Smooth muscle cell (in vitro differentiated cells): Measurements from ENCODE around the gene CSNK1G1. TPM values are rescaled to one million over a fixed set of nuclear protein-coding genes. Genes with fewer than 3 reads are reported as not detected.

Source experiments
- DNase-seq: peaks from one replicate; lab custom pipeline; 2025; ENCODE audit not compliant: unreplicated experiment; lab: John Stamatoyannopoulos, UW
- H2AFZ ChIP-seq: fragments of 200-600 bp; sonication (generic); 2 replicates; pipeline ENCODE4 v1.6.0; 2016; ENCODE audit warnings: antibody characterized with exemption, low read depth, mild to moderate bottlenecking
- H3F3A ChIP-seq: fragments of 200-600 bp; sonication (generic); 2 replicates; pipeline ENCODE4 v1.6.0; 2017; ENCODE audit warnings: antibody characterized with exemption, low read depth
- H3K27ac ChIP-seq: fragments of 200-600 bp; sonication (generic); 2 replicates; pipeline ENCODE4 v1.5.1; 2016; ENCODE audit warnings: low read depth, mild to moderate bottlenecking
- H3K27me3 ChIP-seq: fragments of 200-600 bp; sonication (generic); 2 replicates; pipeline ENCODE4 v1.6.1; 2016; ENCODE audit warnings: low read depth, mild to moderate bottlenecking
- H3K36me3 ChIP-seq: fragments of 200-600 bp; sonication (generic); 2 replicates; pipeline ENCODE4 v1.5.1; 2016; ENCODE audit warnings: low read depth
- H3K4me1 ChIP-seq: fragments of 200-600 bp; sonication (generic); 2 replicates; pipeline ENCODE4 v1.5.1; 2016; ENCODE audit warnings: low read depth
- H3K4me2 ChIP-seq: fragments of 200-600 bp; sonication (generic); 2 replicates; pipeline ENCODE4 v1.6.0; 2016; ENCODE audit warnings: mild to moderate bottlenecking
- H3K4me3 ChIP-seq: fragments of 200-600 bp; sonication (generic); 2 replicates; pipeline ENCODE4 v1.5.1; 2016; ENCODE audit warnings: mild to moderate bottlenecking
- H3K79me2 ChIP-seq: fragments of 200-600 bp; sonication (generic); 2 replicates; pipeline ENCODE4 v1.6.0; 2016; ENCODE audit warnings: low read depth, mild to moderate bottlenecking
- H3K9ac ChIP-seq: fragments of 200-600 bp; sonication (generic); 2 replicates; pipeline ENCODE4 v1.6.0; 2016; ENCODE audit warnings: low read depth
- H3K9me3 ChIP-seq: fragments of 200-600 bp; sonication (generic); replicated peaks from 2 replicates; pipeline ENCODE4 v1.5.1; 2016; ENCODE audit warnings: low read depth
- H4K20me1 ChIP-seq: fragments of 200-600 bp; sonication (generic); 2 replicates; pipeline ENCODE4 v1.6.0; 2016; ENCODE audit warnings: low read depth
- CTCF ChIP-seq: fragments of 200-600 bp; sonication (generic); IDR thresholded peaks from 2 replicates; pipeline ENCODE4 v1.5.1; 2017; ENCODE audit warnings: borderline replicate concordance, mild to moderate bottlenecking, antibody characterized with exemption; ENCODE audit not compliant: insufficient read depth, poor library complexity, severe bottlenecking
- WGBS: methylation state at CpG from one replicate; pipeline ENCODE4 v1.1.7; 2016; ENCODE audit warnings: low lambda C conversion rate; 5-methylcytosine and 5-hydroxymethylcytosine counted together
- polyA plus RNA-seq: library from polyadenylated mRNA; unstranded; fragments of >200 nt; fragmentation: Nextera tagmentation; extraction: Ambion mirVana; gene quantifications from 2 replicates; pipeline ENCODE4 v1.2.1, GENCODE V29; 2016
- total RNA-seq: library from RNA; depleted of rRNA; stranded (reverse); fragments of >200 nt; gene quantifications from 2 replicates; pipeline ENCODE4 v1.2.3, GENCODE V29; 2014

Gene CSNK1G1
- total and polyA plus RNA-seq, 2 experiments from 2014 or later, result 12.8 to 23.2 TPM

- WGBS, result 95% methylated on average over 5 of the region's 5 CpGs
- H3K36me3 ChIP-seq, result no peaks in the 10 kb centered on the region
Measured at GRCh38 chr15:64166102-64166890, 189.7 kb downstream of the CSNK1G1 start.

GRCh38 chr15:64164436-64164835 lies 191.5 kb downstream of the CSNK1G1 start:
- Histone ChIP-seq H3K4me2 (no peak overlapping the region), H3K79me2 (peaks cover 32% of the 10 kb centered on the region), H3K27ac (no peak overlapping the region), H4K20me1 (peaks cover 25% of the 10 kb centered on the region), H3K27me3 (no peaks in the 10 kb centered on the region), H3K9me3 (no peaks in the 10 kb centered on the region), H3K9ac (no peak overlapping the region), H3K36me3 (no peaks in the 10 kb centered on the region), H3F3A (peaks cover 20% of the 10 kb centered on the region), H2AFZ (no peak overlapping the region), H3K4me3 (no peak overlapping the region), H3K4me1 (peaks cover 9% of the 10 kb centered on the region)
- DNase-seq, result no peak
- TF ChIP-seq CTCF, result no peak
- WGBS, result 97% methylated on average over 4 of the region's 4 CpGs

More at GRCh38 chr15:64166102-64166890, 189.7 kb downstream of the CSNK1G1 start:
- H4K20me1 ChIP-seq, result peaks cover 7% of the 10 kb centered on the region
- no peak for DNase-seq
- peaks cover 2% of the 10 kb centered on the region for H3F3A ChIP-seq
- H3K4me2 ChIP-seq, result no peak overlapping the region
- H3K79me2 ChIP-seq, result peaks cover 14% of the 10 kb centered on the region
- no peaks in the 10 kb centered on the region for H3K27me3 ChIP-seq
- no peak overlapping the region for H3K9ac ChIP-seq
- H3K4me1 ChIP-seq, result peaks cover 6% of the 10 kb centered on the region
- no peak overlapping the region for H3K27ac ChIP-seq
- no peaks in the 10 kb centered on the region for H3K9me3 ChIP-seq
- no peak overlapping the region for H3K4me3 ChIP-seq
- no peak overlapping the region for H2AFZ ChIP-seq
- no peak for TF ChIP-seq CTCF

- peaks cover 26% of the 10 kb centered on the region for H3F3A ChIP-seq
- H3K27me3 ChIP-seq, result no peaks in the 10 kb centered on the region
- peaks cover 38% of the 10 kb centered on the region for H3K79me2 ChIP-seq
- H3K36me3 ChIP-seq, result no peaks in the 10 kb centered on the region
- H4K20me1 ChIP-seq, result peaks cover 32% of the 10 kb centered on the region
- H3K9ac ChIP-seq, result no peak overlapping the region
- peak overlapping the region; percentile 88 for H3K4me2 ChIP-seq
- peak overlapping the region; percentile 85 for H3K4me3 ChIP-seq
- peaks cover 9% of the 10 kb centered on the region for H3K4me1 ChIP-seq
- WGBS, result 62% methylated on average over 14 of the region's 14 CpGs
- H3K9me3 ChIP-seq, result no peaks in the 10 kb centered on the region
- no peak for DNase-seq
- H2AFZ ChIP-seq, result no peak overlapping the region
- no peak for TF ChIP-seq CTCF
- peak overlapping the region; percentile 67 for H3K27ac ChIP-seq
Measured at GRCh38 chr15:64163659-64164362, 192.2 kb downstream of the CSNK1G1 start.
